HEK293 (cell line): Measurements from ENCODE around the gene SMC1B.

Experiments
- CTCF ChIA-PET: fragments of 350-600 bp; formaldehyde crosslinking; extraction: SDS; loops from one replicate; lab custom pipeline; 2021; ENCODE audit warnings: antibody characterized with exemption; lab: Yijun Ruan, JAX
- POLR2A ChIA-PET: fragments of 300-600 bp; formaldehyde crosslinking; extraction: SDS; loops from one replicate; lab custom pipeline; 2020; ENCODE audit warnings: antibody characterized with exemption, inconsistent platforms; lab: Yijun Ruan, JAX
- H3K27ac ChIP-seq: fragments of 200-500 bp; sonication (Bioruptor generic); 2 replicates; pipeline ENCODE4 v1.5.1; 2014; ENCODE audit warnings: low read depth, low read length, control low read depth, inconsistent platforms; ENCODE audit errors: extremely low read depth
- H3K36me3 ChIP-seq, 2 experiments: fragments of 200-500 bp in 1 of 2; sonication (Bioruptor generic) in 1 of 2; 1 replicate in 1 of 2; 2 replicates in 1 of 2; pipeline ENCODE4 v1.5.1; 2014 to 2017; ENCODE audit warnings: inconsistent platforms in 2 of 2, low read length in 2 of 2; ENCODE audit not compliant: control insufficient read depth in 2 of 2, insufficient read depth in 1 of 2
- H3K4me1 ChIP-seq: fragments of 200-500 bp; sonication (Bioruptor generic); 2 replicates; pipeline ENCODE4 v1.5.1; 2014; ENCODE audit warnings: mild to moderate bottlenecking, low read length, inconsistent platforms; ENCODE audit not compliant: control insufficient read depth, insufficient read depth
- H3K4me3 ChIP-seq: 2 replicates; pipeline ENCODE4 v1.5.1; 2011; ENCODE audit warnings: low read depth, mild to moderate bottlenecking, control low read depth, low read length, moderate library complexity
- H3K9me3 ChIP-seq: fragments of 200-500 bp; sonication (Bioruptor generic); 2 replicates; pipeline ENCODE4 v1.5.1; 2014; ENCODE audit warnings: low read depth, low read length, inconsistent platforms; ENCODE audit not compliant: control insufficient read depth, insufficient read depth
- GLI2 ChIP-seq: fragments of 450-650 bp; formaldehyde crosslinking; IDR thresholded peaks from 2 replicates; pipeline ENCODE4; 2017; ENCODE audit warnings: missing biosample characterization, missing genetic modification characterization, low read depth, borderline replicate concordance
- IKZF3 ChIP-seq: fragments of 450-650 bp; IDR thresholded peaks from 2 replicates; pipeline ENCODE4 v1.5.0; 2018; ENCODE audit warnings: missing biosample characterization, mild to moderate bottlenecking, missing genetic modification characterization, moderate library complexity
- KLF1 ChIP-seq: fragments of 450-650 bp; formaldehyde crosslinking; IDR thresholded peaks from 2 replicates; pipeline ENCODE4 v1.5.1; 2016; ENCODE audit warnings: missing biosample characterization, missing genetic modification characterization
- MZF1 ChIP-seq: fragments of 450-650 bp; formaldehyde crosslinking; IDR thresholded peaks from 2 replicates; pipeline ENCODE4 v1.5.1; 2017; ENCODE audit warnings: missing biosample characterization, missing genetic modification characterization, borderline replicate concordance
- OSR2 ChIP-seq: fragments of 450-650 bp; formaldehyde crosslinking; IDR thresholded peaks from 2 replicates; pipeline ENCODE4 v1.5.1; 2016; ENCODE audit warnings: missing biosample characterization, missing genetic modification characterization
- PRDM1 ChIP-seq: fragments of 450-650 bp; formaldehyde crosslinking; IDR thresholded peaks from 2 replicates; pipeline ENCODE4; 2016; ENCODE audit warnings: missing biosample characterization, missing genetic modification characterization
- ZFP3 ChIP-seq: fragments of 450-650 bp; formaldehyde crosslinking; IDR thresholded peaks from 2 replicates; pipeline ENCODE4 v1.5.1; 2016; ENCODE audit warnings: low read depth, missing biosample characterization, missing genetic modification characterization
- ZFP37 ChIP-seq: fragments of 450-650 bp; formaldehyde crosslinking; IDR thresholded peaks from 2 replicates; pipeline ENCODE4 v1.5.1; 2016; ENCODE audit warnings: missing biosample characterization, missing genetic modification characterization
- ZNF24 ChIP-seq: fragments of 450-650 bp; formaldehyde crosslinking; IDR thresholded peaks from 2 replicates; pipeline ENCODE4 v1.5.1; 2016; ENCODE audit warnings: missing biosample characterization, missing genetic modification characterization
- ZNF274 ChIP-seq, 2 experiments: fragments of 200-500 bp in 1 of 2; fragments of 450-650 bp in 1 of 2; sonication (Bioruptor generic) in 1 of 2; formaldehyde crosslinking in 1 of 2; IDR thresholded peaks; 2 replicates each; pipeline versions ENCODE4 v1.5.1 to v1.6.1; 2014 to 2016; ENCODE audit warnings: borderline replicate concordance in 1 of 2, inconsistent platforms in 1 of 2, low read length in 1 of 2, missing biosample characterization in 1 of 2, missing genetic modification characterization in 1 of 2
- ZNF341 ChIP-seq: fragments of 450-650 bp; formaldehyde crosslinking; IDR thresholded peaks from 2 replicates; pipeline ENCODE4; 2016; ENCODE audit warnings: low read depth, missing biosample characterization, missing genetic modification characterization
- ZNF548 ChIP-seq: fragments of 450-650 bp; formaldehyde crosslinking; IDR thresholded peaks from 2 replicates; pipeline ENCODE4 v1.5.1; 2016; ENCODE audit warnings: missing biosample characterization, missing genetic modification characterization
- ZNF561 ChIP-seq: fragments of 450-650 bp; IDR thresholded peaks from 2 replicates; pipeline ENCODE4 v1.5.1; 2018; ENCODE audit warnings: missing biosample characterization, missing genetic modification characterization, borderline replicate concordance
- ZNF571 ChIP-seq: fragments of 450-650 bp; formaldehyde crosslinking; IDR thresholded peaks from 2 replicates; pipeline ENCODE4 v1.5.0; 2017; ENCODE audit warnings: missing biosample characterization, missing genetic modification characterization
- ZNF623 ChIP-seq: fragments of 450-650 bp; formaldehyde crosslinking; IDR thresholded peaks from 2 replicates; pipeline ENCODE4 v1.5.1; 2016; ENCODE audit warnings: missing biosample characterization, missing genetic modification characterization
- TF ChIP-seq, protein P1 (sequence below): fragments of 450-650 bp; formaldehyde crosslinking; IDR thresholded peaks from 2 replicates; pipeline ENCODE4 v1.5.1; 2016; ENCODE audit warnings: missing biosample characterization, missing genetic modification characterization
- TF ChIP-seq, protein P2 (sequence below): fragments of 450-650 bp; formaldehyde crosslinking; IDR thresholded peaks from 2 replicates; pipeline ENCODE4 v1.5.1; 2016; ENCODE audit warnings: missing biosample characterization, missing genetic modification characterization
- TF ChIP-seq, protein P3 (sequence below): fragments of 450-650 bp; formaldehyde crosslinking; IDR thresholded peaks from 2 replicates; pipeline ENCODE4 v1.5.1; 2016; ENCODE audit warnings: missing biosample characterization, missing genetic modification characterization
- TF ChIP-seq, protein P4 (sequence below): fragments of 450-650 bp; formaldehyde crosslinking; IDR thresholded peaks from 2 replicates; pipeline ENCODE4 v1.5.1; 2016; ENCODE audit warnings: missing biosample characterization, missing genetic modification characterization, low read depth
- TF ChIP-seq, protein P5 (sequence below): fragments of 450-650 bp; formaldehyde crosslinking; optimal IDR thresholded peaks from 2 replicates; pipeline ENCODE3; 2016; ENCODE audit warnings: missing biosample characterization, mild to moderate bottlenecking, missing genetic modification characterization

The SMC1B gene

DNA sequence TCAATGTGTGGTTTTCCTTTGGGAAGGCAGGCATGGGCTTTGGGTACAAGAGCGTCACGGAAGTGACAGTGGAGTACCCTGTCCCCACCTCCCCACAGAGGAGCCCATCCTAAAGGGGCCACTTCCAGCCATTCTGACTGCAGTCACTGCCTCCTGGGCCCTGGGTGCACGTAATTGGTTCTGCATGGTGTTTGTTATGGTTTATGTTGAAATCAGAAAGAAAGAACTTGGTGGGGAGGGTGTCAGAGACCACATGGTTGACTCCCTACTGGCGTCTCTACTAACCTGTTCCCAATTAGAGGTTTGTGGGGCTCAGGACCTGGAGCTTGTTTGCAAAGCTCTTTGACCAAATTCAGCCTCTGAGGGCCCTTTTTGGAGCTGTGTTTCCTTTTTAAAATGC lies 40.9 kb upstream of the SMC1B start (continued):
- TF ChIP-seq ZNF341 (tag by site-specific recombination), result no peak
- no peak for TF ChIP-seq ZNF274 (IDR thresholded peaks at IDR 0.05; ENCODE audit: low read length)
- no peak for TF ChIP-seq ZNF274 (tag by site-specific recombination; IDR thresholded peaks at IDR 0.05; ENCODE audit: borderline replicate concordance)
- TF ChIP-seq, all 188 proteins: peak for 0

DNA sequence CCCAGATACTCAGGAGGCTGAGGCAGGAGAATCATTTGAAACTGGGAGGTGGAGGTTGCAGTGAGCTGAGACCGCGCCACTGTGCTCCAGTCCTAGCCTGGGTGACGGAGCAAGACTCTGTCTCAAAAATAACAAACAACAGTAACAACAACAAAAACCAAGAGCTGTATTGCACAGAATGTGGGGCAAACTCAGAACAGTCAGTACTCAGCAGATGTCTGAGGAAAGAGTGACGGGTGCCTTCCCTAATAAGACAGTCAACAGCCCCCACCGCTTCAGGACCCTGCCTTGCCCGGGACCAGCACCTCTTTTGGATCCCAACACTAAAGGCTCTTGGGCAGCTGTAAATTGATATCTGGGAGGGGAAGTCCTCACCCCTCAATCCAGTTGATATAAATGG lies 40.4 kb upstream of the SMC1B start:
- CTCF ChIA-PET, result interaction anchor here (1.1 kb wide), 1 partner anchor 12 kb away, joined by 3 read pairs; no protein-coding TSS in a partner anchor
- Histone ChIP-seq H3K27ac (no peak overlapping the region), H3K36me3 (no peaks in the 10 kb centered on the region), H3K4me3 (no peak overlapping the region), H3K9me3 (no peaks in the 10 kb centered on the region), H3K4me1 (no peaks in the 10 kb centered on the region)
- POLR2A ChIA-PET, result no interaction called here
- no peak for TF ChIP-seq OSR2 (tag by site-specific recombination)
- TF ChIP-seq IKZF3 (tag by site-specific recombination), result no peak
- TF ChIP-seq ZNF548, result no peak
- no peak for TF ChIP-seq GLI2 (tag by site-specific recombination)
- TF ChIP-seq ZNF571 (tag by site-specific recombination), result no peak
- TF ChIP-seq ZFP3, result no peak
- TF ChIP-seq ZNF623, result no peak
- TF ChIP-seq, protein P1, sequence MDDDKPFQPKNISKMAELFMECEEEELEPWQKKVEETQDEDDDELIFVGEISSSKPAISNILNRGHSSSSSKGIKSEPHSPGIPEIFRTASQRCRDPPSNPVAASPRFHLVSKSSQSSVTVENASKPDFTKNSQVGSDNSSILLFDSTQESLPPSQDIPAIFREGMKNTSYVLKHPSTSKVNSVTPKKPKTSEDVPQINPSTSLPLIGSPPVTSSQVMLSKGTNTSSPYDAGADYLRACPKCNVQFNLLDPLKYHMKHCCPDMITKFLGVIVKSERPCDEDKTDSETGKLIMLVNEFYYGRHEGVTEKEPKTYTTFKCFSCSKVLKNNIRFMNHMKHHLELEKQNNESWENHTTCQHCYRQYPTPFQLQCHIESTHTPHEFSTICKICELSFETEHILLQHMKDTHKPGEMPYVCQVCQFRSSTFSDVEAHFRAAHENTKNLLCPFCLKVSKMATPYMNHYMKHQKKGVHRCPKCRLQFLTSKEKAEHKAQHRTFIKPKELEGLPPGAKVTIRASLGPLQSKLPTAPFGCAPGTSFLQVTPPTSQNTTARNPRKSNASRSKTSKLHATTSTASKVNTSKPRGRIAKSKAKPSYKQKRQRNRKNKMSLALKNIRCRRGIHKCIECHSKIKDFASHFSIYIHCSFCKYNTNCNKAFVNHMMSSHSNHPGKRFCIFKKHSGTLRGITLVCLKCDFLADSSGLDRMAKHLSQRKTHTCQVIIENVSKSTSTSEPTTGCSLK, result no peak
- TF ChIP-seq, protein P2, sequence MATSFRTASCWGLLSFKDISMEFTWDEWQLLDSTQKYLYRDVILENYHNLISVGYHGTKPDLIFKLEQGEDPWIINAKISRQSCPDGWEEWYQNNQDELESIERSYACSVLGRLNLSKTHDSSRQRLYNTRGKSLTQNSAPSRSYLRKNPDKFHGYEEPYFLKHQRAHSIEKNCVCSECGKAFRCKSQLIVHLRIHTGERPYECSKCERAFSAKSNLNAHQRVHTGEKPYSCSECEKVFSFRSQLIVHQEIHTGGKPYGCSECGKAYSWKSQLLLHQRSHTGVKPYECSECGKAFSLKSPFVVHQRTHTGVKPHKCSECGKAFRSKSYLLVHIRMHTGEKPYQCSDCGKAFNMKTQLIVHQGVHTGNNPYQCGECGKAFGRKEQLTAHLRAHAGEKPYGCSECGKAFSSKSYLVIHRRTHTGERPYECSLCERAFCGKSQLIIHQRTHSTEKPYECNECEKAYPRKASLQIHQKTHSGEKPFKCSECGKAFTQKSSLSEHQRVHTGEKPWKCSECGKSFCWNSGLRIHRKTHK (tag by site-specific recombination), result no peak
- no peak for TF ChIP-seq ZFP37 (tag by site-specific recombination)
- TF ChIP-seq PRDM1 (tag by site-specific recombination), result no peak
- TF ChIP-seq, protein P3, sequence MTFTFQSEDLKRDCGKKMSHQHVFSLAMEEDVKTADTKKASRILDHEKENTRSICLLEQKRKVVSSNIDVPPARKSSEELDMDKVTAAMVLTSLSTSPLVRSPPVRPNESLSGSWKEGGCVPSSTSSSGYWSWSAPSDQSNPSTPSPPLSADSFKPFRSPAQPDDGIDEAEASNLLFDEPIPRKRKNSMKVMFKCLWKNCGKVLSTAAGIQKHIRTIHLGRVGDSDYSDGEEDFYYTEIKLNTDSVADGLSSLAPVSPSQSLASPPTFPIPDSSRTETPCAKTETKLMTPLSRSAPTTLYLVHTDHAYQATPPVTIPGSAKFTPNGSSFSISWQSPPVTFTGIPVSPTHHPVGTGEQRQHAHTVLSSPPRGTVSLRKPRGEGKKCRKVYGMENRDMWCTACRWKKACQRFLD (tag by site-specific recombination), result no peak
- no peak for TF ChIP-seq ZNF561 (tag by site-specific recombination)
- no peak for TF ChIP-seq ZNF24 (tag by site-specific recombination)
- no peak for TF ChIP-seq MZF1 (tag by site-specific recombination)
- TF ChIP-seq, protein P4, sequence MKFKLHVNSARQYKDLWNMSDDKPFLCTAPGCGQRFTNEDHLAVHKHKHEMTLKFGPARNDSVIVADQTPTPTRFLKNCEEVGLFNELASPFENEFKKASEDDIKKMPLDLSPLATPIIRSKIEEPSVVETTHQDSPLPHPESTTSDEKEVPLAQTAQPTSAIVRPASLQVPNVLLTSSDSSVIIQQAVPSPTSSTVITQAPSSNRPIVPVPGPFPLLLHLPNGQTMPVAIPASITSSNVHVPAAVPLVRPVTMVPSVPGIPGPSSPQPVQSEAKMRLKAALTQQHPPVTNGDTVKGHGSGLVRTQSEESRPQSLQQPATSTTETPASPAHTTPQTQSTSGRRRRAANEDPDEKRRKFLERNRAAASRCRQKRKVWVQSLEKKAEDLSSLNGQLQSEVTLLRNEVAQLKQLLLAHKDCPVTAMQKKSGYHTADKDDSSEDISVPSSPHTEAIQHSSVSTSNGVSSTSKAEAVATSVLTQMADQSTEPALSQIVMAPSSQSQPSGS (tag by site-specific recombination), result no peak
- TF ChIP-seq KLF1, result no peak
- TF ChIP-seq, protein P5, sequence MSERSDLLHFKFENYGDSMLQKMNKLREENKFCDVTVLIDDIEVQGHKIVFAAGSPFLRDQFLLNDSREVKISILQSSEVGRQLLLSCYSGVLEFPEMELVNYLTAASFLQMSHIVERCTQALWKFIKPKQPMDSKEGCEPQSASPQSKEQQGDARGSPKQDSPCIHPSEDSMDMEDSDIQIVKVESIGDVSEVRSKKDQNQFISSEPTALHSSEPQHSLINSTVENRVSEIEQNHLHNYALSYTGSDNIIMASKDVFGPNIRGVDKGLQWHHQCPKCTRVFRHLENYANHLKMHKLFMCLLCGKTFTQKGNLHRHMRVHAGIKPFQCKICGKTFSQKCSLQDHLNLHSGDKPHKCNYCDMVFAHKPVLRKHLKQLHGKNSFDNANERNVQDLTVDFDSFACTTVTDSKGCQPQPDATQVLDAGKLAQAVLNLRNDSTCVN (tag by site-specific recombination), result no peak
